ENCODE data around the gene CCDC47. TPM values are rescaled to one million over a fixed set of nuclear protein-coding genes. Genes with fewer than 3 reads are reported as not detected.

The CCDC47 gene
- total and polyA plus RNA-seq, 2 of the 13 experiments (the other 11 are each of a cell fraction or from before 2014, with no cell fraction given), result 59.3 to 99.5 TPM

GRCh38 chr17:63741408-63742173 is 31.8 kb downstream of the CCDC47 start, which contains the start of gene STRADA (continued):
- TF ChIP-seq UBTF (CRISPR knock-in tag; IDR thresholded peaks at IDR 0.05) (peak; percentile 90), LBX2 (CRISPR knock-in tag; IDR thresholded peaks at IDR 0.05; ENCODE audit: borderline replicate concordance) (0 out of 2 replicates have a peak, but pooled peaks have one; percentile 53), GLI4 (CRISPR knock-in tag; IDR thresholded peaks at IDR 0.05; ENCODE audit: borderline replicate concordance) (peak; percentile 92), JUNB (CRISPR knock-in tag; IDR thresholded peaks at IDR 0.05; ENCODE audit: borderline replicate concordance) (no peak), ZBTB7A (CRISPR knock-in tag; IDR thresholded peaks at IDR 0.05) (no peak), KLF16 (CRISPR knock-in tag; IDR thresholded peaks at IDR 0.05) (peak; percentile 83 to 88; a peak in 2 of 4 replicates), HIVEP1 (CRISPR knock-in tag; IDR thresholded peaks at IDR 0.05) (peak; percentile 73; the same call in 1 of the 2 replicates), GTF3A (CRISPR knock-in tag; conservative IDR thresholded peaks at IDR 0.05) (0 out of 2 replicates have a peak, but pooled peaks have one; percentile 88), ZNF746 (CRISPR knock-in tag; IDR thresholded peaks at IDR 0.05) (peak; percentile 89), ZMAT5 (CRISPR knock-in tag; IDR thresholded peaks at IDR 0.05; ENCODE audit: borderline replicate concordance, low read depth) (no peak), ZNF644 (CRISPR knock-in tag; IDR thresholded peaks at IDR 0.05; ENCODE audit: low read depth) (no peak), SRSF1 (optimal IDR thresholded peaks at IDR 0.05; ENCODE audit: low read depth, low read length) (peak; percentile 59), MLX (CRISPR knock-in tag; IDR thresholded peaks at IDR 0.05) (no peak; the same call in 1 of the 2 replicates), HMG20A (CRISPR knock-in tag; IDR thresholded peaks at IDR 0.05; ENCODE audit: borderline replicate concordance) (no peak; the same call in 1 of the 2 replicates), HOXA5 (CRISPR knock-in tag; IDR thresholded peaks at IDR 0.05) (peak; percentile 58; the same call in 1 of the 2 replicates), ZNF766 (CRISPR knock-in tag; IDR thresholded peaks at IDR 0.05; ENCODE audit: borderline replicate concordance) (peak; percentile 84; the same call in 1 of the 2 replicates), KLF6 (CRISPR knock-in tag; IDR thresholded peaks at IDR 0.05) (no peak), E2F2 (CRISPR knock-in tag; IDR thresholded peaks at IDR 0.05; ENCODE audit: borderline replicate concordance) (no peak), REXO4 (CRISPR knock-in tag; IDR thresholded peaks at IDR 0.05; ENCODE audit: borderline replicate concordance) (0 out of 2 replicates have a peak, but pooled peaks have one; percentile 80)
